ENCODE results near the gene PKD2L1.
A peak's percentile ranks its signal among the peaks of the same experiment; 100 is the strongest.

The PKD2L1 gene

DNA sequence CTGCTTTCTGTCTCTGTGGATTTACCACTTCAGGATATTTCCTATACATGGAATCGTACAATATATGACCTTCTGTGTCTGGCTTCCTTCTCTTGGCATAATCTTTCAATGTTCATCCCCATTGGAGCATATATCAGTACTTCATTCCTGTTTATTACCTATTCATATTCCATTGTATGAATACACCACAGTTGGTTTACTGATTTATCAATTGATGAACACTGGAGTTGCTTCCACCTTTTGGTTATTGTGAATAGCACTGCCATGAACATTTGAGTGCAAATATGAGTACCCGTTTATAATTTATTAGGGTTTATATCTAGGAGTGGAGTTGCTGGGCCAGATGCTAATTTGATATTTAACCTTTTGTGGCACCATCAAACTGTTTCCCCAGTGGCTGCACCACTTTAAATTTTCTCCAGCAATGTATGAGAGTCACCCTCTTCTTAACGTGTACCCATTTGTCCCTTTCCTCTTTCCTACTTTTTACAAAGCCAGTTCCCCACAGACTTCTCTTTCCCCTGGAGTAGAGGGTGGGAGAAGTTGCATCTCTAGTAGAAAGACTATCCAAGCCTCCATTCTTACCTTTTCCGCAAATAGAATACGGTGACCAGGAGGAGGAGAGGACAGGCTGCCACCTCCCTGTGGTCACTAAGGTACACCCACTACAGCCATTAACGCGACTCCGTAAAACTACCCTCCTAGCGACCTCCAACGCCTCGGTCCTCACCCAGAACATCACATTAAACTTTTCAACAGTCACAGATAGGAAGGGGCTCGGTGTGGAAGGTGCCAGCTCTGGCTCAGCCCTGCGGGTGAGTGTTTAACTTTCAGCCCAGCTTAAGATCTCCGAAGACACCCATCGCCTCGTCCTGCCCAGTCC, 42.6 kb upstream of the PKD2L1 start:
- TF ChIP-seq NFIC (IDR thresholded peaks at IDR 0.05) (no peak), YY1 (IDR thresholded peaks at IDR 0.05; ENCODE audit: low read depth) (peak; percentile 60)

DNA sequence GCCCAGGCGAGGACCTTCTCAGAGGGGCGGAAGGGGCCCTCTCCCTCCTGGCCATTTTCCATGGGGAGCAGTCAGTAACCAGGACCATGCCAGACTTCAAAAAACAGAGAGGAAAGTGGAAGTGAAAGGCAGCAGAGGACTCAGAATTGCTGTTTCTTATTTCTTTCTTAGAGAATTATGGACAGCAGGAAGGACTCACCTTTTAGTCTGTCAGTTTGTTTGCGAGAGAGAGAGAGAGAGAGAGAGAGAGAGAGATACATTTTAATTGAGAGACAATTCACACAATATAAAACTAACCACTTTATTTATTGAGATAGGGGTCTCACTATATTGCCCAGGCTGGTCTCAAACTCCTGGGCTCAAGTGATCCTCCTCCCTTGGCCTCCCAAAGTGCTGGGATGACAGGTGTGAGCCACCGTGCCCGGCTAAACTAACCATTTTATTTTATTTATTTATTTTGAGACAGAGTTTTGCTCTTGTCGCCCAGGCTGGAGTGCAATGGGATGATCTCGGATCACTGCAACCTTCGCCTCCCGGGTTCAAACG, 41.5 kb upstream of the PKD2L1 start:
- no peak for TF ChIP-seq EGR1 (IDR thresholded peaks at IDR 0.05)
- TF ChIP-seq TCF12 (IDR thresholded peaks at IDR 0.05; ENCODE audit: low read depth), result no peak
- TF ChIP-seq YY1 (IDR thresholded peaks at IDR 0.05; ENCODE audit: low read depth), result no peak
- TF ChIP-seq, protein P1, sequence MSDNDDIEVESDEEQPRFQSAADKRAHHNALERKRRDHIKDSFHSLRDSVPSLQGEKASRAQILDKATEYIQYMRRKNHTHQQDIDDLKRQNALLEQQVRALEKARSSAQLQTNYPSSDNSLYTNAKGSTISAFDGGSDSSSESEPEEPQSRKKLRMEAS (IDR thresholded peaks at IDR 0.05), result no peak
- no peak for TF ChIP-seq NFIC (IDR thresholded peaks at IDR 0.05)
- TF ChIP-seq CEBPB (IDR thresholded peaks at IDR 0.05), result no peak
- TF ChIP-seq, protein P2, sequence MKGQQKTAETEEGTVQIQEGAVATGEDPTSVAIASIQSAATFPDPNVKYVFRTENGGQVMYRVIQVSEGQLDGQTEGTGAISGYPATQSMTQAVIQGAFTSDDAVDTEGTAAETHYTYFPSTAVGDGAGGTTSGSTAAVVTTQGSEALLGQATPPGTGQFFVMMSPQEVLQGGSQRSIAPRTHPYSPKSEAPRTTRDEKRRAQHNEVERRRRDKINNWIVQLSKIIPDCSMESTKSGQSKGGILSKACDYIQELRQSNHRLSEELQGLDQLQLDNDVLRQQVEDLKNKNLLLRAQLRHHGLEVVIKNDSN (IDR thresholded peaks at IDR 0.05), result no peak
- no peak for TF ChIP-seq TAF1 (IDR thresholded peaks at IDR 0.05; ENCODE audit: low read depth)
- TF ChIP-seq TEAD4 (IDR thresholded peaks at IDR 0.05), result no peak
- TF ChIP-seq FOXM1 (IDR thresholded peaks at IDR 0.05; ENCODE audit: borderline replicate concordance, low read depth), result no peak
- TF ChIP-seq ZBTB7A (IDR thresholded peaks at IDR 0.05; ENCODE audit: low read depth), result no peak
- TF ChIP-seq RAD21 (IDR thresholded peaks at IDR 0.05; ENCODE audit: low read depth), result no peak
- TF ChIP-seq CREB1 (IDR thresholded peaks at IDR 0.05; ENCODE audit: low read depth), result no peak
- no peak for TF ChIP-seq EP300 (IDR thresholded peaks at IDR 0.05; ENCODE audit: borderline replicate concordance)
- TF ChIP-seq, protein P3, sequence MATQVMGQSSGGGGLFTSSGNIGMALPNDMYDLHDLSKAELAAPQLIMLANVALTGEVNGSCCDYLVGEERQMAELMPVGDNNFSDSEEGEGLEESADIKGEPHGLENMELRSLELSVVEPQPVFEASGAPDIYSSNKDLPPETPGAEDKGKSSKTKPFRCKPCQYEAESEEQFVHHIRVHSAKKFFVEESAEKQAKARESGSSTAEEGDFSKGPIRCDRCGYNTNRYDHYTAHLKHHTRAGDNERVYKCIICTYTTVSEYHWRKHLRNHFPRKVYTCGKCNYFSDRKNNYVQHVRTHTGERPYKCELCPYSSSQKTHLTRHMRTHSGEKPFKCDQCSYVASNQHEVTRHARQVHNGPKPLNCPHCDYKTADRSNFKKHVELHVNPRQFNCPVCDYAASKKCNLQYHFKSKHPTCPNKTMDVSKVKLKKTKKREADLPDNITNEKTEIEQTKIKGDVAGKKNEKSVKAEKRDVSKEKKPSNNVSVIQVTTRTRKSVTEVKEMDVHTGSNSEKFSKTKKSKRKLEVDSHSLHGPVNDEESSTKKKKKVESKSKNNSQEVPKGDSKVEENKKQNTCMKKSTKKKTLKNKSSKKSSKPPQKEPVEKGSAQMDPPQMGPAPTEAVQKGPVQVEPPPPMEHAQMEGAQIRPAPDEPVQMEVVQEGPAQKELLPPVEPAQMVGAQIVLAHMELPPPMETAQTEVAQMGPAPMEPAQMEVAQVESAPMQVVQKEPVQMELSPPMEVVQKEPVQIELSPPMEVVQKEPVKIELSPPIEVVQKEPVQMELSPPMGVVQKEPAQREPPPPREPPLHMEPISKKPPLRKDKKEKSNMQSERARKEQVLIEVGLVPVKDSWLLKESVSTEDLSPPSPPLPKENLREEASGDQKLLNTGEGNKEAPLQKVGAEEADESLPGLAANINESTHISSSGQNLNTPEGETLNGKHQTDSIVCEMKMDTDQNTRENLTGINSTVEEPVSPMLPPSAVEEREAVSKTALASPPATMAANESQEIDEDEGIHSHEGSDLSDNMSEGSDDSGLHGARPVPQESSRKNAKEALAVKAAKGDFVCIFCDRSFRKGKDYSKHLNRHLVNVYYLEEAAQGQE (IDR thresholded peaks at IDR 0.05; ENCODE audit: low read depth), result no peak

DNA sequence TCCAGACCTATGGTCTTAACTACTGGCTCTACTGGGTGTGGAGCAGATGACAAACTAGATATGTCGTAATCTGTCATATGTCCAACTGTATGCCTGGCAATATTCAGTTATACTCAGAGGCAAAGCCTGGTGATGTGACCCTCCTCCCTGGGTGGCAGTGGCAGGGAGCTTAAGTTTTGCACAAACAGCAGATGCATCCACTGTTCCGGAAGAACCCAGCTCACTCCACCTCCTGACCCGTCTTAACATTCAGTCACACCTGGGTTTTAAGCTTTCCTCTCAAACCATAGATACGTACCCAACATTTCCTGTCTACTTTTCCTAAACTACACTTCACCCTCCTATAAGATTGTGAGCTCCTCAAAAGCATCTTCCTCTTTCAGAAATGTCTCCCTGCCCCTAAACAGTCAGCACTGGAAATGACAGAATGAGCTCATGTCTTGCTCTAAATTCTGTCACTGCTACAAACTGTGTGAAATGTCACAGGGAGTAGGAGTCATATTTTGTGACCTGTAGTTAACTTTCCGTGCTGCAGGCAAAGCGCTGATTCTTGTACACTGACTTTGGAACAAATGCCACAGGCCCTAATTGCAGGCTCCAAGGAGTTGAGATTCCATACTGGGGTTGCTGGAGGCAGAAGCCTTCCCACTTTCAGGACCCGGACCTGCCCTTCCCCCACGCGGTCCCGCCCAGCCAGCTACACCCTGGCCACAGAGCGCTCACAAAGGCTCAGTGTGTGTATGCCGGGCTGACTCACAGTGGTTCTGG, 40.9 kb upstream of the PKD2L1 start:
- TF ChIP-seq TCF12 (IDR thresholded peaks at IDR 0.05; ENCODE audit: low read depth) (peak; percentile 57; the same call in 1 of the 2 replicates), TAF1 (IDR thresholded peaks at IDR 0.05; ENCODE audit: low read depth) (peak; percentile 50; the same call in 1 of the 2 replicates), YY1 (IDR thresholded peaks at IDR 0.05; ENCODE audit: low read depth) (0 out of 2 replicates have a peak, but pooled peaks have one; percentile 2), RAD21 (IDR thresholded peaks at IDR 0.05; ENCODE audit: low read depth) (peak; percentile 28; the same call in 1 of the 2 replicates), EP300 (IDR thresholded peaks at IDR 0.05; ENCODE audit: borderline replicate concordance) (peak; percentile 60), CEBPB (IDR thresholded peaks at IDR 0.05) (peak; percentile 75), ZBTB7A (IDR thresholded peaks at IDR 0.05; ENCODE audit: low read depth) (no peak), TEAD4 (IDR thresholded peaks at IDR 0.05) (peak; percentile 53; the same call in 1 of the 2 replicates), FOXM1 (IDR thresholded peaks at IDR 0.05; ENCODE audit: borderline replicate concordance, low read depth) (no peak)
- TF ChIP-seq, protein P1 (IDR thresholded peaks at IDR 0.05), result peak; percentile 85
- TF ChIP-seq, protein P3 (IDR thresholded peaks at IDR 0.05; ENCODE audit: low read depth), result no peak
- TF ChIP-seq, protein P2 (IDR thresholded peaks at IDR 0.05), result 0 out of 2 replicates have a peak, but pooled peaks have one; percentile 20

DNA sequence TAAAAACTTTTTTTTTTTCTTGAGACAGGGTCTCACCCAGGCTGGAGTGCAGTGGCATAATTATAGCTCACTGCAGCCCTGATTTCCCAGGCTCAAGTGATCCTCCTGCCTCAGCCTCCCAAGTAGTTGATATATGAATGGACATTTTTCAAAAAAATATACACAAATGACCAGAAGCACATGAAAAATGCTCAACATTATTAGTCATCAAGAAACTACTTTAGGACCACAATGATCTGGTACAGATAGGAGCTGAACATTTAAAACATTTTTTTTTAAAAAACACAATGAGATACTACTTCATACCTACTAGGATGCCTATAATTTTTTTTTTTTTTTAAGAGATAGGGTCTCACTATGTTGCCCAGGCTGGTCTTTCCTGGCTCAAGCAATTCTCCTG, 38.7 kb upstream of the PKD2L1 start:
- TF ChIP-seq, protein P1 (IDR thresholded peaks at IDR 0.05), result no peak
- TF ChIP-seq NFIC (IDR thresholded peaks at IDR 0.05) (no peak), EGR1 (IDR thresholded peaks at IDR 0.05) (no peak), TAF1 (IDR thresholded peaks at IDR 0.05; ENCODE audit: low read depth) (no peak), FOXM1 (IDR thresholded peaks at IDR 0.05; ENCODE audit: borderline replicate concordance, low read depth) (no peak), RAD21 (IDR thresholded peaks at IDR 0.05; ENCODE audit: low read depth) (no peak), CREB1 (IDR thresholded peaks at IDR 0.05; ENCODE audit: low read depth) (no peak), CEBPB (IDR thresholded peaks at IDR 0.05) (no peak), TEAD4 (IDR thresholded peaks at IDR 0.05) (no peak), ZBTB7A (IDR thresholded peaks at IDR 0.05; ENCODE audit: low read depth) (no peak), YY1 (IDR thresholded peaks at IDR 0.05; ENCODE audit: low read depth) (no peak), TCF12 (IDR thresholded peaks at IDR 0.05; ENCODE audit: low read depth) (no peak), EP300 (IDR thresholded peaks at IDR 0.05; ENCODE audit: borderline replicate concordance) (no peak)
- TF ChIP-seq, protein P2 (IDR thresholded peaks at IDR 0.05), result no peak
- TF ChIP-seq, protein P3 (IDR thresholded peaks at IDR 0.05; ENCODE audit: low read depth), result no peak

All from Ishikawa (cell line).